Gastrocnemius medialis (tissue), 4 donors: ENCODE data around the gene HSD17B4.

ENCODE experiments used
- POLR2A ChIP-seq, 2 donors: fragments of 450-650 bp; IDR thresholded peaks; one replicate each; pipeline ENCODE4 v1.6.1; 2017; ENCODE audit warnings: antibody characterized with exemption in 2 of 2, mild to moderate bottlenecking in 2 of 2, moderate library complexity in 2 of 2
- TF ChIP-seq, protein P1 (sequence below), 5 experiments: fragments of 450-650 bp in 3 of 5; fragments of 200-600 bp in 2 of 5; sonication (generic) in 2 of 5; IDR thresholded peaks in 4 of 5; conservative IDR thresholded peaks in 1 of 5; 1 replicate in 4 of 5; 2 replicates in 1 of 5; pipeline ENCODE4 v1.5.1; 2016 to 2019; ENCODE audit warnings: antibody characterized with exemption in 5 of 5, mild to moderate bottlenecking in 3 of 5, moderate library complexity in 3 of 5

DNA sequence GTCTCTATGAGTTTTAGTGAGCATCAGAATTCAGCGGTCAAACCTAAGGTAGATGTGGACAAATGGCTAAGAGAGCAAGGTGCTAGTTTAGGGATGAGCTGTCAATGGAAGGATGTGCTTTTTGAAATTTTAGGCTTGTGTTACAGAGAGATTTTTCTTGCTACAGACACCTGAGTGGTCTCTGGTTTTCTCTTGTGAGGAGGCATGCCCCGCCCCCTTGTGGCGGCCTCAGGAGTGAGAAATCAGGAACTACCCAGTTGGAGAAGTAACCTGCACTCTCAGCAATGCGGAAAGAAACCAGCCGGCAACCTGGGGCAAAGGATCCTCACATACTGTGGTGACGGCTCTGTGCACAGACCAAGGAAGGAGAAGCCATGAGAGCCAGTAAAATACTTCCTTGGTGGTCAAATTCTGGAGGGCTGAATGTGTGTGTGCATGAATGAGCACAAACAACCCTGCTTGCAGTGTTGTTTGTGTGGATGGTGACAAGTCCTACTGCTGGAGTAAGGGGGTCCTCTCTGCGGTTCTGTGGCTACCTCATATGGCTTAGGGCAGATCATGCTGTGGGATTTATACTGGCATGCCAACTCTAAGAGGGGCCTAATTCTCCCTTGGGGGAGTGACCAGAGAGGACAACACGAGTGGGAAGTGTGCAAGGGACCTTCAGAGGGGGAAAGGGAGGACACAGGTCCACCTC, 16.7 kb upstream of the HSD17B4 start:
- TF ChIP-seq, protein P1, sequence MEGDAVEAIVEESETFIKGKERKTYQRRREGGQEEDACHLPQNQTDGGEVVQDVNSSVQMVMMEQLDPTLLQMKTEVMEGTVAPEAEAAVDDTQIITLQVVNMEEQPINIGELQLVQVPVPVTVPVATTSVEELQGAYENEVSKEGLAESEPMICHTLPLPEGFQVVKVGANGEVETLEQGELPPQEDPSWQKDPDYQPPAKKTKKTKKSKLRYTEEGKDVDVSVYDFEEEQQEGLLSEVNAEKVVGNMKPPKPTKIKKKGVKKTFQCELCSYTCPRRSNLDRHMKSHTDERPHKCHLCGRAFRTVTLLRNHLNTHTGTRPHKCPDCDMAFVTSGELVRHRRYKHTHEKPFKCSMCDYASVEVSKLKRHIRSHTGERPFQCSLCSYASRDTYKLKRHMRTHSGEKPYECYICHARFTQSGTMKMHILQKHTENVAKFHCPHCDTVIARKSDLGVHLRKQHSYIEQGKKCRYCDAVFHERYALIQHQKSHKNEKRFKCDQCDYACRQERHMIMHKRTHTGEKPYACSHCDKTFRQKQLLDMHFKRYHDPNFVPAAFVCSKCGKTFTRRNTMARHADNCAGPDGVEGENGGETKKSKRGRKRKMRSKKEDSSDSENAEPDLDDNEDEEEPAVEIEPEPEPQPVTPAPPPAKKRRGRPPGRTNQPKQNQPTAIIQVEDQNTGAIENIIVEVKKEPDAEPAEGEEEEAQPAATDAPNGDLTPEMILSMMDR (IDR thresholded peaks at IDR 0.05 in 4 of 5, conservative IDR thresholded peaks at IDR 0.05 in 1 of 5) = peak in 1 of 5 experiments; percentile 21
- no peak for TF ChIP-seq POLR2A (IDR thresholded peaks at IDR 0.05)
